Measurements from ENCODE around the gene TMA7. TPM values are rescaled to one million over a fixed set of nuclear protein-coding genes. Genes with fewer than 3 reads are reported as not detected.

Gene TMA7
- total and polyA plus RNA-seq, 5 donors, result 187 to 526 (median 219) TPM

GRCh38 chr3:48402281-48402732 lies 37.8 kb upstream of the TMA7 start:
- WGBS, result 38% methylated on average over 8 of the region's 8 CpGs
- peak overlapping the region; percentile 26 for H3K27ac ChIP-seq (ENCODE audit: low read length)
- no peaks in the 10 kb centered on the region for H3K4me1 ChIP-seq (ENCODE audit: control insufficient read depth, insufficient read depth, low read length)
- peak; percentile 87 to 91 (median 90) for DNase-seq
- no peaks in the 10 kb centered on the region for H3K27me3 ChIP-seq (ENCODE audit: control insufficient read depth, insufficient read depth)
- no peaks in the 10 kb centered on the region for H3K9me3 ChIP-seq (ENCODE audit: control insufficient read depth, low read length)
- intact Hi-C loops (cut with DNase I), result loop anchor here in 1 of 4 donors (5.0 kb wide), 1 partner anchor 35 kb away; no protein-coding TSS in a partner anchor
- peak; percentile 65 to 86 for ATAC-seq
- H3K4me3 ChIP-seq (ENCODE audit: low read length), result no peak overlapping the region

DNA sequence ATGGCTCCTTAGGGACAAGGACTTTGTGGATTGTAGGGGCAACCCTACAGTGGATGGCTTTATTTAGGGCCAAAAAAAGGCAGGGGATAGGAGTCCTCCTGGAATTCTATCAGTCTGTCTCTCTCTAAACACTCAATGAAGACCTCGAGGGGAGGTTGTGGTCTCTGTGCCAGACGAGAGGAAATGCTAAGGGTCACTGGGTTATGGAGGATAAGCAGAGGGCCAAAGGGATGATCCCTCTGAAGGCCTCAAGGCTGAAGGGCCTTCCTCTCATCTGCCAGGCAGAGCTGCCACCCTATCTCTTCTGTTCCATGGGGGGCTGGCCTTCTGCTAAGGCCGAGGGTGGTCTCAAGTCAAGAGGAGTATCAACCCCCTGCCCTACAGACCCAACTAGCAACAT lies 37.1 kb upstream of the TMA7 start:
- intact Hi-C loops (cut with DNase I), result loop anchor here in 1 of 4 donors (5.0 kb wide), 1 partner anchor 34 kb away; no protein-coding TSS in a partner anchor
- 42% methylated on average over 3 of the region's 3 CpGs for WGBS
- ATAC-seq, result no peak

DNA sequence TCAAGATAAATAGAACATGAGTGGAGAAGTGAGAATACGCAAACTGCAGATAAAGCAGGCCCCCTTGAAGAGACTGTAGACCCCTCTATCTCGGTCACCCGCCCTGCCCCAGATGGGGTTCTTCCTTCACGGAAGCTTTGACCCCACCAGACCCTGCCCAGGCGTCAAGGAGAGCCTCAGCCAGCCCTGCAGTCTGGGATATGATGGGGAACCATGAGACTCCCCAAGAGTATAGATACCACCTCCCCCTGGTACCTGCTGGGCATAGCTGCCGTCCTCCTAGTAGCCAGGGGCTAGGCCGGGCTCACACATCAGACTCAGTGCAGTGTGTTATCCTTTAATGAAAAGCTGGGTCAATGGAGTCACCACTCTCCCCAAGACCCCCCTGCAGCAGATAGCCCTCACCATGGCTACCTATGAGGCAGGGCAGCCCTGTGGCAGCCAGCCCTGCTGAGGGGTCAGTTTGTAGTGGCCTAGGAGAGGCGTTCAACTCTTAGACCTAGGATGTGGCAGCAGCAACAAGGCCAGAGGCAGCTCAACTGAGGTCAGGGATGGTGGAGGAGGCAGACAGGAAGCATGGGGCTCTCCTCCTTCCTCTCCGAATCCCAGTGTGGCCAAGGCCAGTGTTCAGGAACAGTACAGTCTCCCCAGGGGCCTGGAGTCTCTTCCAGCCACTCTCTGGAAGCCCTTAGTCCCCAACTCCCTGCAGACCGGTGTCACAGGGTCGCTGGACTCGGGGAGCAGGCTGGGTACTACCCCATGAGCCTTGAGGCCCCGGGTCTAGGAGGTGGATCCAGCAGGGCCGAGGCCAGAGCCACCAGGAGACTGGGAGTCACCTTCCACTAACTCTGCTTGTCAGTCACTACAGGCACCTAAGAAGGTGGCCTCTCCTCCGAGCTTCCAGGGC lies 36.3 kb upstream of the TMA7 start:
- Histone ChIP-seq H3K9me3 (ENCODE audit: control insufficient read depth, low read length) (no peaks in the 10 kb centered on the region), H3K27ac (ENCODE audit: low read length) (no peak overlapping the region), H3K27me3 (ENCODE audit: control insufficient read depth, insufficient read depth) (no peaks in the 10 kb centered on the region), H3K4me1 (ENCODE audit: control insufficient read depth, insufficient read depth, low read length) (no peaks in the 10 kb centered on the region), H3K4me3 (ENCODE audit: low read length) (no peak overlapping the region)
- intact Hi-C loops (cut with DNase I), result loop anchor here in 1 of 4 donors (5.0 kb wide), 1 partner anchor 34 kb away; no protein-coding TSS in a partner anchor
- WGBS, result 81% methylated on average over 15 of the region's 15 CpGs
- peak in 1 of 3 donors; percentile 35 for DNase-seq
- no peak for ATAC-seq

More for the DNA sequence above, 37.1 kb upstream of the TMA7 start:
- H3K9me3 ChIP-seq (ENCODE audit: control insufficient read depth, low read length), result no peaks in the 10 kb centered on the region
- H3K4me1 ChIP-seq (ENCODE audit: control insufficient read depth, insufficient read depth, low read length), result no peaks in the 10 kb centered on the region
- no peak overlapping the region for H3K4me3 ChIP-seq (ENCODE audit: low read length)
- peak overlapping the region; percentile 26 for H3K27ac ChIP-seq (ENCODE audit: low read length)
- no peaks in the 10 kb centered on the region for H3K27me3 ChIP-seq (ENCODE audit: control insufficient read depth, insufficient read depth)
- no peak for DNase-seq

- H3K9me3 ChIP-seq (ENCODE audit: control insufficient read depth, low read length), result no peaks in the 10 kb centered on the region
- no peaks in the 10 kb centered on the region for H3K4me1 ChIP-seq (ENCODE audit: control insufficient read depth, insufficient read depth, low read length)
- intact Hi-C loops (cut with DNase I), result loop anchor here in 1 of 4 donors (5.0 kb wide), 1 partner anchor 33 kb away; no protein-coding TSS in a partner anchor
- ATAC-seq, result no peak
- H3K4me3 ChIP-seq (ENCODE audit: low read length), result no peak overlapping the region
- 82% methylated on average over 21 of the region's 21 CpGs for whole genome bisulfite sequencing
- no peak overlapping the region for H3K27ac ChIP-seq (ENCODE audit: low read length)
- H3K27me3 ChIP-seq (ENCODE audit: control insufficient read depth, insufficient read depth), result no peaks in the 10 kb centered on the region
- DNase-seq, result peak in 1 of 3 donors; percentile 28
These were observed 35.4 kb upstream of the TMA7 start for GRCh38 chr3:48404440-48405342.

DNA sequence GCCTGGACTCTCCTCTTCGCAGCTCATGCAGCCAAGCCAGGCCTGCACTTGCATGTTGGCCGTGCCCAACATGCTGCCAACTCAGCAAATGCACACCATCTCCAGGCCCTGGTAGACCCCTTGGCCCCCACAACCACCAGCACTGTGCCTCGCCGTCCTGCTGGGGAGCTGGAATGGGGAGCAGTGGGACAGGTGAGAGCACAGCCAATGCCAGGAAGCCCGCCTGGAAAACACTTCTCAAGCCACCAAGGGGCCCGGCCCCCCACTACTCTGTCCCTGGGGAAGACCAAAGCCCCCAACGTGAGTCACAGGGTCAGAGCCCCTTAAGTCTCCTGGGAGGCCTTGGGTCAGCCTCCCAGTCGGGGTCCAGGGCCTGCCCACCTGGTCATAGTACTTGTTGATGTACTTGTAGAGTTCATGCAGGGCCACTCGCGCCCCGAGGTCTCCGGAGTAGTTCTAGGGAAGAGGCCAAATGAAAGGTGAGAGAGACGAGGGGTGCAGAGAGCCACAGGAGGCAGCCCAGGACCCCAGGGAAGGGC lies 34.6 kb upstream of the TMA7 start:
- intact Hi-C loops (cut with DNase I), result no loop called here
- no peaks in the 10 kb centered on the region for H3K4me1 ChIP-seq (ENCODE audit: control insufficient read depth, insufficient read depth, low read length)
- DNase-seq, result peak in 2 of 3 donors; percentile 30 to 49
- WGBS, result 87% methylated on average over 13 of the region's 13 CpGs
- H3K9me3 ChIP-seq (ENCODE audit: control insufficient read depth, low read length), result no peaks in the 10 kb centered on the region
- H3K27ac ChIP-seq (ENCODE audit: low read length), result no peak overlapping the region
- no peak overlapping the region for H3K4me3 ChIP-seq (ENCODE audit: low read length)
- no peak for ATAC-seq
- no peaks in the 10 kb centered on the region for H3K27me3 ChIP-seq (ENCODE audit: control insufficient read depth, insufficient read depth)

DNA sequence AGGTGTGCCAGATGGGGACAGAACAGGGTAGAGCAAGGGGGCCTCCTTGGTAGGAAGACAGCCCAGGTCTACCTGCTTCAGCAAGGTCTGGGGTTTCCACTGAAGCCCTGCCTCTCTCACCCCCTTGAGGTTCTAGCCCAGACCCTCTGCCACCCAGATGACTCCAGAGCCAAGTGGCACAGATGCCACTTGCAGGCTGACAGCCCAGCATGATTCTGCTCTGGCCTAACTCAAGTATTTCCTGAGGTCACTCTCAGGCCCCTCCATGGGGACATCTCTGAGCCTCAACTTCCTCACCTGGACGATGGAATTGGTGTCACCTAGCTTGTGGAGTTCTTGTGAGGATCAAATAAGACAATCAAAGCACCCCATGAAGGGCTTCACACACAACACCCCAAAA lies 34.1 kb upstream of the TMA7 start:
- H3K4me3 ChIP-seq (ENCODE audit: low read length), result no peak overlapping the region
- no peak for ATAC-seq
- H3K27me3 ChIP-seq (ENCODE audit: control insufficient read depth, insufficient read depth), result no peaks in the 10 kb centered on the region
- H3K27ac ChIP-seq (ENCODE audit: low read length), result no peak overlapping the region
- H3K4me1 ChIP-seq (ENCODE audit: control insufficient read depth, insufficient read depth, low read length), result no peaks in the 10 kb centered on the region
- DNase-seq, result no peak
- no peaks in the 10 kb centered on the region for H3K9me3 ChIP-seq (ENCODE audit: control insufficient read depth, low read length)
- 78% methylated on average over 1 of the region's 1 CpG for WGBS
- intact Hi-C loops (cut with DNase I), result no loop called here

GRCh38 chr3:48406443-48407431 lies 33.3 kb upstream of the TMA7 start:
- WGBS, result 81% methylated on average over 18 of the region's 18 CpGs

GRCh38 chr3:48407542-48408099 lies 32.4 kb upstream of the TMA7 start:
- Histone ChIP-seq H3K4me1 (ENCODE audit: control insufficient read depth, insufficient read depth, low read length) (no peaks in the 10 kb centered on the region), H3K4me3 (ENCODE audit: low read length) (no peak overlapping the region), H3K27me3 (ENCODE audit: control insufficient read depth, insufficient read depth) (no peaks in the 10 kb centered on the region), H3K9me3 (ENCODE audit: control insufficient read depth, low read length) (no peaks in the 10 kb centered on the region), H3K27ac (ENCODE audit: low read length) (no peak overlapping the region)
- DNase-seq, result no peak
- no peak for ATAC-seq
- intact Hi-C loops (cut with DNase I), result no loop called here
- 84% methylated on average over 8 of the region's 8 CpGs for WGBS

More at GRCh38 chr3:48406443-48407431, 33.3 kb upstream of the TMA7 start:
- intact Hi-C loops (cut with DNase I), result no loop called here
- Histone ChIP-seq H3K27me3 (ENCODE audit: control insufficient read depth, insufficient read depth) (no peaks in the 10 kb centered on the region), H3K9me3 (ENCODE audit: control insufficient read depth, low read length) (no peaks in the 10 kb centered on the region), H3K27ac (ENCODE audit: low read length) (no peak overlapping the region), H3K4me1 (ENCODE audit: control insufficient read depth, insufficient read depth, low read length) (no peaks in the 10 kb centered on the region), H3K4me3 (ENCODE audit: low read length) (no peak overlapping the region)
- DNase-seq (no peak), ATAC-seq (no peak)

DNA sequence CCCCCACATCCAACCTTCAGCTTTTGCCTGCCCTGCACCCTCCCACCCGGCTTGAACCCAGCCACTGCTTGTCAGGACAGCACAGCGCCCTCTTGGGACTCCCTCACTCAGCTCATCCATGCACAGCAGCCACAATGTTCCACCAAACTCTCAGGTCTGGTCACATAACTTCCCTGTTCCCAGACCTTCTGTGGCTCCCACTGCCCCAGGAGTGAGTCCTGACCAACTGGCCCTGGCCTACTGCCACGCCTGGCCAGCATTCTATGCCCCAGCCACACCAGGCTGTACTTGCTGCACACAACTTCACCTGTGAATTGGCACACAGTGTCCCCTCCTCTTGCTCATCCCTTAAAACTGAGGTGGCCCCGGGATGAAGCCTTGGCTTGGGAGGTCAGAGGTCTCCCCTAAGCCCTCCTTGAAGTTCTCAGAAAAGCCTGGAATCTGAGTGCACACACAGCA lies 31.2 kb upstream of the TMA7 start:
- DNase-seq, result peak in 2 of 3 donors; percentile 25 to 36
- intact Hi-C loops (cut with DNase I), result no loop called here
- no peak overlapping the region for H3K4me3 ChIP-seq (ENCODE audit: low read length)
- no peak overlapping the region for H3K27ac ChIP-seq (ENCODE audit: low read length)
- no peaks in the 10 kb centered on the region for H3K9me3 ChIP-seq (ENCODE audit: control insufficient read depth, low read length)
- no peaks in the 10 kb centered on the region for H3K27me3 ChIP-seq (ENCODE audit: control insufficient read depth, insufficient read depth)
- 83% methylated on average over 4 of the region's 4 CpGs for WGBS
- no peaks in the 10 kb centered on the region for H3K4me1 ChIP-seq (ENCODE audit: control insufficient read depth, insufficient read depth, low read length)
- no peak for ATAC-seq
